ENCODE measurements around the gene DUSP6. TPM values are rescaled to one million over a fixed set of nuclear protein-coding genes. Genes with fewer than 3 reads are reported as not detected.
A peak's percentile ranks its signal among the peaks of the same experiment; 100 is the strongest.

Gene DUSP6
- total and polyA plus RNA-seq, 2 of the 8 experiments (the other 6 are each of a cell fraction or from before 2014, with no cell fraction given): 99.3 to 179 TPM

DNA sequence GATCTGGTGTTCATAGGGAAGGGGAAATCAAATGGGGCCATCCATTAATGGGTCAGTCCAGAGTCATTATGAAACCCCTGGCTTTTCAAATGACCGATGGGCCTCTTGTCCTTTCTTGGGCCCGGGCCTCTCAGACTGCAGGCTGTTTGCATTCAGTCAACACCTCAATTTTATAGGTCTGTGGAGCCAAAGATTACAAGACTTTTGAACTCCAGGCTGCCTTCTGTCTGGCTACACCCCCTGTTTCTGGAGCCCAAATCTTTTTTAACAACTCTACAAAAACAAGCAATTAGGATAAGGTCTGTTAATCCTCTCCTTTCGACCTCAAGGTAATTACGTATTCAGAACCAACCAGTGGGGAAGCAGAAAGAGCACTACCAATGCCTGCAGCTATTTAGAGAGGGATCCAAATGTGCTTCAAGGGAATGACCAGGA lies 35.6 kb downstream of the DUSP6 start:
- ChIA-PET CTCF (ENCODE audit: partially characterized antibody) (interaction anchor here (1.4 kb wide), 1 partner anchor 40 kb away, joined by 6 read pairs; no protein-coding TSS in a partner anchor), POLR2A (ENCODE audit: partially characterized antibody) (interaction anchor here (0.8 to 1.0 kb wide), 3 partner anchors 28 to 36 kb away, joined by 3 read pairs; partner anchors contain the start of gene DUSP6)
- H3K23ac ChIP-seq (ENCODE audit: insufficient read length): no peak overlapping the region
- H2AFZ ChIP-seq (ENCODE audit: low read length): peak overlapping the region; percentile 22; the same call in 1 of the 2 replicates
- H3K27me3 ChIP-seq (replicated peaks in 1 of 4; ENCODE audit: control insufficient read depth in 3 of 4, extremely low read depth in 1 of 4, insufficient read depth in 3 of 4, low read length in 3 of 4): no peaks in the 10 kb centered on the region
- no peak overlapping the region for H3K4me2 ChIP-seq (ENCODE audit: insufficient read depth in 1 of 2, low read depth in 2 of 2, low read length in 2 of 2)
- H2BK5ac ChIP-seq (ENCODE audit: low read depth, low read length): no peak overlapping the region
- H3K4ac ChIP-seq (replicated peaks; ENCODE audit: insufficient read length, low read depth, low read length): no peak overlapping the region
- H3K9ac ChIP-seq (replicated peaks in 1 of 4; ENCODE audit: extremely low read depth in 1 of 4, low read depth in 3 of 4, low read length in 3 of 4): no peak overlapping the region
- H3K79me1 ChIP-seq (ENCODE audit: low read depth, low read length): no peaks in the 10 kb centered on the region
- no peak overlapping the region for H2BK12ac ChIP-seq (ENCODE audit: low read depth, low read length)
- no peak overlapping the region for H2AK5ac ChIP-seq (ENCODE audit: low read depth, low read length)
- H4K20me1 ChIP-seq (replicated peaks in 1 of 2; ENCODE audit: control insufficient read depth in 1 of 2, insufficient read depth in 2 of 2, low read length in 2 of 2): no peaks in the 10 kb centered on the region
- H3K18ac ChIP-seq (ENCODE audit: extremely low read depth, low read length): no peak overlapping the region
- no peak overlapping the region for H3K56ac ChIP-seq (replicated peaks; ENCODE audit: insufficient read length, low read depth, low read length)
- H3K23me2 ChIP-seq (ENCODE audit: low read depth, low read length): no peaks in the 10 kb centered on the region
- no peak overlapping the region for H2BK120ac ChIP-seq (replicated peaks; ENCODE audit: low read depth, low read length)
- no peaks in the 10 kb centered on the region for H3K36me3 ChIP-seq (ENCODE audit: control insufficient read depth in 2 of 4, insufficient read depth in 4 of 4, low read length in 3 of 4)
- H3K27ac ChIP-seq (ENCODE audit: low read depth, low read length): no peak overlapping the region
- no peak overlapping the region for H3K14ac ChIP-seq (ENCODE audit: insufficient read length)
- FAIRE-seq (peak; percentile 19), DNase-seq (ENCODE audit: low read depth in 1 of 2, low spot score in 2 of 2) (no peak)
- no peaks in the 10 kb centered on the region for H3K9me3 ChIP-seq (ENCODE audit: insufficient read depth in 2 of 2, low read depth in 1 of 2, low read length in 1 of 2)
- peaks cover 0 to 5% (median 0%) of the 10 kb centered on the region in 4 experiments; a peak in 1 of 7 replicates for H3K4me1 ChIP-seq (replicated peaks in 1 of 4; ENCODE audit: control insufficient read depth in 3 of 4, insufficient read depth in 4 of 4, low read length in 3 of 4)
- no peak overlapping the region for H2BK20ac ChIP-seq (ENCODE audit: low read length)
- no peak overlapping the region for H4K5ac ChIP-seq (ENCODE audit: insufficient read length, low read depth, low read length)
- WGBS, 2 experiments (ENCODE audit: extremely low coverage in 1 of 2, insufficient coverage in 1 of 2, insufficient read length in 1 of 2, insufficient replicate concordance in 2 of 2, low coverage in 1 of 2, low lambda C conversion rate in 2 of 2, missing lambda C conversion rate in 1 of 2): 70% methylated on average over 4 of the region's 4 CpGs; no CpG with 5 or more reads in 1 of the 2 experiments
- H4K91ac ChIP-seq (replicated peaks; ENCODE audit: insufficient read length, low read length): no peak overlapping the region
- H3K79me2 ChIP-seq (ENCODE audit: control insufficient read depth in 1 of 2, insufficient read depth in 2 of 2, low read length in 2 of 2): no peaks in the 10 kb centered on the region
- H4K8ac ChIP-seq (ENCODE audit: extremely low read depth, insufficient read depth, low read length): no peak overlapping the region
- TF ChIP-seq KDM4A (IDR thresholded peaks at IDR 0.05; ENCODE audit: low read depth, low read length, severe bottlenecking): no peak
- no peak for TF ChIP-seq HDAC2 (IDR thresholded peaks at IDR 0.05; ENCODE audit: borderline replicate concordance in 1 of 2, low read depth in 2 of 2, low read length in 2 of 2)
- TF ChIP-seq TAF1 (IDR thresholded peaks at IDR 0.05; ENCODE audit: low read depth, low read length): no peak
- no peak for TF ChIP-seq CHD2 (IDR thresholded peaks at IDR 0.05; ENCODE audit: low read length)
- no peak for TF ChIP-seq SP4 (IDR thresholded peaks at IDR 0.05; ENCODE audit: low read length)
- no peak for TF ChIP-seq YY1 (IDR thresholded peaks at IDR 0.05; ENCODE audit: low read depth, low read length)
- no peak for TF ChIP-seq SIRT6 (IDR thresholded peaks at IDR 0.05; ENCODE audit: low read length)
- TF ChIP-seq SP1 (IDR thresholded peaks at IDR 0.05; ENCODE audit: low read depth, low read length): no peak
- no peak for TF ChIP-seq CREB1 (IDR thresholded peaks at IDR 0.05)
- no peak for TF ChIP-seq BRCA1 (IDR thresholded peaks at IDR 0.05; ENCODE audit: low read depth, low read length)
- no peak for TF ChIP-seq KDM5A (IDR thresholded peaks at IDR 0.05; ENCODE audit: low read length)
- H3K4me3 ChIP-seq (ENCODE audit: extremely low read depth in 1 of 4, insufficient read depth in 2 of 4, low read depth in 3 of 4, low read length in 4 of 4): no peak overlapping the region
- no peak overlapping the region for H2BK15ac ChIP-seq (ENCODE audit: low read length)
